GM21528 (cell line): ENCODE results near the gene TMEM86B.
"Not testable (repeated sequence)": the region's sequence is repeated elsewhere in the genome, so short reads cannot be mapped to it uniquely, and the experiment has no call there.

ENCODE experiments used
- ATAC-seq: cut with Tn5 transposase; IDR thresholded peaks from one replicate; pipeline ENCODE4 v1.9.1; 2021; ENCODE audit warnings: mild to moderate bottlenecking, moderate library complexity; ENCODE audit not compliant: unreplicated experiment, low FRiP score

The TMEM86B gene

GRCh38 chr19:55242517-55242916, 14.0 kb upstream of the TMEM86B start:
- ATAC-seq: no peak

GRCh38 chr19:55241935-55242464, 13.4 kb upstream of the TMEM86B start:
- no peak for ATAC-seq

- no peak for ATAC-seq
Measured at GRCh38 chr19:55241143-55241934, 12.8 kb upstream of the TMEM86B start.

- ATAC-seq: no peak
Measured at GRCh38 chr19:55240713-55241020, 12.1 kb upstream of the TMEM86B start.

- no peak for ATAC-seq
Measured at GRCh38 chr19:55239004-55239403, 10.4 kb upstream of the TMEM86B start.

GRCh38 chr19:55238030-55238429, 9.5 kb upstream of the TMEM86B start:
- ATAC-seq: no peak

GRCh38 chr19:55232986-55233385, 4.4 kb upstream of the TMEM86B start:
- no peak for ATAC-seq

- ATAC-seq: no peak
Measured at GRCh38 chr19:55232286-55232602, 3.7 kb upstream of the TMEM86B start.

- ATAC-seq: no peak
Measured at GRCh38 chr19:55231391-55232285, 3.1 kb upstream of the TMEM86B start.

- no peak for ATAC-seq
Measured at GRCh38 chr19:55230780-55231179, 2.2 kb upstream of the TMEM86B start.

- no peak for ATAC-seq
Measured at GRCh38 chr19:55230329-55230728, 1.8 kb upstream of the TMEM86B start.

GRCh38 chr19:55229789-55230182, 1.2 kb upstream of the TMEM86B start:
- no peak for ATAC-seq

GRCh38 chr19:55229145-55229788, 704 bp upstream of the TMEM86B start:
- no peak for ATAC-seq

GRCh38 chr19:55228015-55228391, 560 bp downstream of the TMEM86B start:
- ATAC-seq: no peak

GRCh38 chr19:55227241-55228014, 1.1 kb downstream of the TMEM86B start:
- no peak for ATAC-seq

- ATAC-seq: no peak
Measured at GRCh38 chr19:55226788-55227187, 1.8 kb downstream of the TMEM86B start.

- no peak for ATAC-seq
Measured at GRCh38 chr19:55226273-55226672, 2.3 kb downstream of the TMEM86B start.

GRCh38 chr19:55225415-55225958, 3.1 kb downstream of the TMEM86B start:
- no peak for ATAC-seq

GRCh38 chr19:55224679-55225414, 3.7 kb downstream of the TMEM86B start:
- ATAC-seq: not testable (repeated sequence)
